Measurements from ENCODE around the gene KDM6A. TPM values are rescaled to one million over a fixed set of nuclear protein-coding genes. Genes with fewer than 3 reads are reported as not detected.

The KDM6A gene
- total and polyA plus RNA-seq, 2 donors (not counting 1 experiment from before 2014, with no cell fraction given), result 33.3 to 57.0 TPM

GRCh38 chrX:44967221-44967620 is 94.2 kb downstream of the KDM6A start:
- H3K27ac Mint-ChIP-seq, result no peak overlapping the region
- ATAC-seq (ENCODE audit: low read depth) (no peak), DNase-seq (no peak)
- ChIA-PET POLR2A (no interaction called here), CTCF (no interaction called here)
- Histone ChIP-seq H2AFZ (ENCODE audit: insufficient read depth, low read depth, low read length, poor library complexity, severe bottlenecking) (no peak overlapping the region), H3K36me3 (replicated peaks in 1 of 2; ENCODE audit: control extremely low read depth in 1 of 2, control insufficient read depth in 1 of 2, extremely low read depth in 1 of 2, insufficient read depth in 2 of 2, low read length in 1 of 2) (peaks cover 0 to 6% of the 10 kb centered on the region in 2 experiments), H4K20me1 (ENCODE audit: control insufficient read depth, insufficient read depth, low read length, poor library complexity, severe bottlenecking) (peaks cover 49% of the 10 kb centered on the region), H3K9ac (ENCODE audit: low read length) (no peak overlapping the region), H3K79me2 (ENCODE audit: control insufficient read depth, insufficient read depth, low read length) (peaks cover 81% of the 10 kb centered on the region), H3K9me3 (ENCODE audit: control extremely low read depth in 1 of 3, control insufficient read depth in 2 of 3, insufficient read depth in 1 of 3, low read length in 2 of 3) (no peaks in the 10 kb centered on the region), H3K4me3 (ENCODE audit: control extremely low read depth in 1 of 5, extremely low read depth in 1 of 5, insufficient read depth in 1 of 5, low read depth in 2 of 5, low read length in 4 of 5) (no peak overlapping the region), H3K4me2 (replicated peaks; ENCODE audit: low read depth, low read length, poor library complexity, severe bottlenecking) (no peak overlapping the region), H3K27me3 (replicated peaks in 1 of 4; ENCODE audit: control extremely low read depth in 1 of 4, control insufficient read depth in 3 of 4, insufficient read depth in 4 of 4, low read length in 3 of 4) (no peaks in the 10 kb centered on the region), H3K27ac (ENCODE audit: low read length in 2 of 2) (no peak overlapping the region), H3K4me1 (ENCODE audit: control insufficient read depth in 2 of 2, insufficient read depth in 2 of 2, low read length in 2 of 2) (peaks cover 0 to 3% of the 10 kb centered on the region in 2 donors)
- TF ChIP-seq EZH2 (IDR thresholded peaks at IDR 0.05; ENCODE audit: borderline replicate concordance, insufficient read depth, low read depth, low read length, poor library complexity, severe bottlenecking) (no peak), CTCF (IDR thresholded peaks at IDR 0.05) (no peak)
- peaks cover 21% of the 10 kb centered on the region for H3K4me1 Mint-ChIP-seq
- no peak overlapping the region for H3K4me3 Mint-ChIP-seq
- WGBS (ENCODE audit: insufficient coverage), result no CpG with 5 or more reads among the region's 1 CpG
- peaks cover 3% of the 10 kb centered on the region for H3K9me3 Mint-ChIP-seq (ENCODE audit: insufficient read depth)
- intact Hi-C loops (cut with micrococcal nuclease), result no loop called here
- H3K27me3 Mint-ChIP-seq, result no peaks in the 10 kb centered on the region

- Histone ChIP-seq H3K79me2 (ENCODE audit: control insufficient read depth, insufficient read depth, low read length) (peaks cover 83% of the 10 kb centered on the region), H3K27me3 (replicated peaks in 1 of 4; ENCODE audit: control extremely low read depth in 1 of 4, control insufficient read depth in 3 of 4, insufficient read depth in 4 of 4, low read length in 3 of 4) (no peaks in the 10 kb centered on the region), H3K4me1 (ENCODE audit: control insufficient read depth in 2 of 2, insufficient read depth in 2 of 2, low read length in 2 of 2) (peaks cover 0 to 3% of the 10 kb centered on the region in 2 donors), H3K9me3 (ENCODE audit: control extremely low read depth in 1 of 3, control insufficient read depth in 2 of 3, insufficient read depth in 1 of 3, low read length in 2 of 3) (peaks cover 2 to 7% (median 2%) of the 10 kb centered on the region in 3 donors), H4K20me1 (ENCODE audit: control insufficient read depth, insufficient read depth, low read length, poor library complexity, severe bottlenecking) (peaks cover 29% of the 10 kb centered on the region), H3K4me3 (ENCODE audit: control extremely low read depth in 1 of 5, extremely low read depth in 1 of 5, insufficient read depth in 1 of 5, low read depth in 2 of 5, low read length in 4 of 5) (no peak overlapping the region), H3K4me2 (replicated peaks; ENCODE audit: low read depth, low read length, poor library complexity, severe bottlenecking) (no peak overlapping the region), H3K27ac (ENCODE audit: low read length in 2 of 2) (no peak overlapping the region), H3K9ac (ENCODE audit: low read length) (no peak overlapping the region), H3K36me3 (replicated peaks in 1 of 2; ENCODE audit: control extremely low read depth in 1 of 2, control insufficient read depth in 1 of 2, extremely low read depth in 1 of 2, insufficient read depth in 2 of 2, low read length in 1 of 2) (no peaks in the 10 kb centered on the region), H2AFZ (ENCODE audit: insufficient read depth, low read depth, low read length, poor library complexity, severe bottlenecking) (no peak overlapping the region)
- Mint-ChIP-seq H3K27ac (no peak overlapping the region), H3K4me3 (no peak overlapping the region), H3K4me1 (peaks cover 15% of the 10 kb centered on the region), H3K9me3 (ENCODE audit: insufficient read depth) (peaks cover 3% of the 10 kb centered on the region), H3K27me3 (no peaks in the 10 kb centered on the region)
- TF ChIP-seq EZH2 (IDR thresholded peaks at IDR 0.05; ENCODE audit: borderline replicate concordance, insufficient read depth, low read depth, low read length, poor library complexity, severe bottlenecking) (no peak), CTCF (IDR thresholded peaks at IDR 0.05) (no peak)
- POLR2A ChIA-PET, result no interaction called here
- ATAC-seq (ENCODE audit: low read depth) (no peak), DNase-seq (no peak)
- intact Hi-C loops (cut with micrococcal nuclease), result no loop called here
- WGBS (ENCODE audit: insufficient coverage), result no CpG with 5 or more reads among the region's 3 CpGs
- CTCF ChIA-PET, result no interaction called here
These were observed 97.7 kb downstream of the KDM6A start for GRCh38 chrX:44970709-44971108.

Measured in B cell (primary cell).